Gastrocnemius medialis (tissue), 4 donors: ENCODE data around the gene LRRC10.

ENCODE experiments used
- POLR2A ChIP-seq, 2 donors: fragments of 450-650 bp; IDR thresholded peaks; one replicate each; pipeline ENCODE4 v1.6.1; 2017; ENCODE audit warnings: antibody characterized with exemption in 2 of 2, mild to moderate bottlenecking in 2 of 2, moderate library complexity in 2 of 2
- TF ChIP-seq, protein P1 (sequence below), 5 experiments: fragments of 450-650 bp in 3 of 5; fragments of 200-600 bp in 2 of 5; sonication (generic) in 2 of 5; IDR thresholded peaks in 4 of 5; conservative IDR thresholded peaks in 1 of 5; 1 replicate in 4 of 5; 2 replicates in 1 of 5; pipeline ENCODE4 v1.5.1; 2016 to 2019; ENCODE audit warnings: antibody characterized with exemption in 5 of 5, mild to moderate bottlenecking in 3 of 5, moderate library complexity in 3 of 5

DNA sequence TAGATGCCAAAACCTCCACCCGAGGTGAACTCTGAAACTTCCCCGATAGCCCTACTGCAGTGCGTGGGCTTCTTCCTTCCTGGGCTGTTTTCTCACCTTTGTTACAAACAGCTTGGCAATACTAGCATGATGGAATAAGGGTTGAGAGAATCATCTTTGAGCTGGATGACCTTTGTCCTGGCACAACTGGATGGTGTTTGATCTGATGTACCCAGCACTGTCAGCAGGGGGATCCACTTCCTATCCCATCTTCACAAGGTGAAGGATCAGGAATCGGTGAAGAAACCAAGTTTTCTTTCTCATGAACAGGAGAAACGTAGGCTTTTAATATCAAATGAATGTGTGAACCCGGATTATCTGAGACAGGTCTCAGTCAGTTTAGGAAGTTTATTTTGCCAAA, 19.5 kb upstream of the LRRC10 start:
- TF ChIP-seq, protein P1, sequence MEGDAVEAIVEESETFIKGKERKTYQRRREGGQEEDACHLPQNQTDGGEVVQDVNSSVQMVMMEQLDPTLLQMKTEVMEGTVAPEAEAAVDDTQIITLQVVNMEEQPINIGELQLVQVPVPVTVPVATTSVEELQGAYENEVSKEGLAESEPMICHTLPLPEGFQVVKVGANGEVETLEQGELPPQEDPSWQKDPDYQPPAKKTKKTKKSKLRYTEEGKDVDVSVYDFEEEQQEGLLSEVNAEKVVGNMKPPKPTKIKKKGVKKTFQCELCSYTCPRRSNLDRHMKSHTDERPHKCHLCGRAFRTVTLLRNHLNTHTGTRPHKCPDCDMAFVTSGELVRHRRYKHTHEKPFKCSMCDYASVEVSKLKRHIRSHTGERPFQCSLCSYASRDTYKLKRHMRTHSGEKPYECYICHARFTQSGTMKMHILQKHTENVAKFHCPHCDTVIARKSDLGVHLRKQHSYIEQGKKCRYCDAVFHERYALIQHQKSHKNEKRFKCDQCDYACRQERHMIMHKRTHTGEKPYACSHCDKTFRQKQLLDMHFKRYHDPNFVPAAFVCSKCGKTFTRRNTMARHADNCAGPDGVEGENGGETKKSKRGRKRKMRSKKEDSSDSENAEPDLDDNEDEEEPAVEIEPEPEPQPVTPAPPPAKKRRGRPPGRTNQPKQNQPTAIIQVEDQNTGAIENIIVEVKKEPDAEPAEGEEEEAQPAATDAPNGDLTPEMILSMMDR (IDR thresholded peaks at IDR 0.05 in 4 of 5, conservative IDR thresholded peaks at IDR 0.05 in 1 of 5): peak in 1 of 5 experiments; percentile 22
- TF ChIP-seq POLR2A (IDR thresholded peaks at IDR 0.05): no peak
